ENCODE data around the gene TSPAN3.
A peak's percentile ranks its signal among the peaks of the same experiment; 100 is the strongest.

The TSPAN3 gene

GRCh38 chr15:77009646-77010311 lies 61.1 kb downstream of the TSPAN3 start:
- no peak for DNase-seq (ENCODE audit: low spot score)

- no peak for DNase-seq (ENCODE audit: low spot score)
Measured at GRCh38 chr15:77009176-77009575, 61.7 kb downstream of the TSPAN3 start.

GRCh38 chr15:77004189-77004588 lies 66.7 kb downstream of the TSPAN3 start:
- DNase-seq (ENCODE audit: low spot score): no peak

- no peak for DNase-seq (ENCODE audit: low spot score)
Measured at GRCh38 chr15:77002954-77003912, 67.7 kb downstream of the TSPAN3 start.

- no peak for DNase-seq (ENCODE audit: low spot score)
Measured at GRCh38 chr15:77002436-77002835, 68.5 kb downstream of the TSPAN3 start.

GRCh38 chr15:77001966-77002365 lies 68.9 kb downstream of the TSPAN3 start:
- no peak for DNase-seq (ENCODE audit: low spot score)

GRCh38 chr15:77001351-77001750 lies 69.6 kb downstream of the TSPAN3 start:
- DNase-seq (ENCODE audit: low spot score): no peak

- DNase-seq (ENCODE audit: low spot score): no peak
Measured at GRCh38 chr15:76999996-77000395, 70.9 kb downstream of the TSPAN3 start.

- no peak for DNase-seq (ENCODE audit: low spot score)
Measured at GRCh38 chr15:76998663-76999285, 72.1 kb downstream of the TSPAN3 start.

- no peak for DNase-seq (ENCODE audit: low spot score)
Measured at GRCh38 chr15:76996526-76997401, 74.1 kb downstream of the TSPAN3 start.

- DNase-seq (ENCODE audit: low spot score): no peak
Measured at GRCh38 chr15:76996076-76996525, 74.8 kb downstream of the TSPAN3 start.

GRCh38 chr15:76994971-76995945 lies 75.7 kb downstream of the TSPAN3 start, which contains the start of gene PSTPIP1:
TSS of gene PSTPIP1 (plus strand) at chr15:76995126. CDS start at chr15:76995574, 448 bp downstream.
- peak; percentile 79 for DNase-seq (ENCODE audit: low spot score)

- peak; percentile 57 for DNase-seq (ENCODE audit: low spot score)
Measured at GRCh38 chr15:76994496-76994895, 76.4 kb downstream of the TSPAN3 start.

GRCh38 chr15:76994001-76994400 lies 76.9 kb downstream of the TSPAN3 start:
- DNase-seq (ENCODE audit: low spot score): peak; percentile 48

- DNase-seq (ENCODE audit: low spot score): peak; percentile 58
Measured at GRCh38 chr15:76993114-76993725, 77.7 kb downstream of the TSPAN3 start.

GRCh38 chr15:76991741-76992645 lies 78.9 kb downstream of the TSPAN3 start:
- no peak for DNase-seq (ENCODE audit: low spot score)
